HEK293T (cell line): ENCODE results near the gene CENPT.

ENCODE experiments used
- HDGF ChIP-seq: fragments of 450-650 bp; IDR thresholded peaks from 2 replicates; pipeline ENCODE4 v1.6.1; 2017; ENCODE audit warnings: antibody characterized with exemption, borderline replicate concordance
- NFRKB ChIP-seq: fragments of 450-650 bp; IDR thresholded peaks from 2 replicates; pipeline ENCODE4 v1.6.1; 2016; ENCODE audit warnings: mild to moderate bottlenecking, moderate library complexity
- SP1 ChIP-seq: fragments of 450-650 bp; IDR thresholded peaks from 2 replicates; pipeline ENCODE4 v1.6.1; 2017

DNA sequence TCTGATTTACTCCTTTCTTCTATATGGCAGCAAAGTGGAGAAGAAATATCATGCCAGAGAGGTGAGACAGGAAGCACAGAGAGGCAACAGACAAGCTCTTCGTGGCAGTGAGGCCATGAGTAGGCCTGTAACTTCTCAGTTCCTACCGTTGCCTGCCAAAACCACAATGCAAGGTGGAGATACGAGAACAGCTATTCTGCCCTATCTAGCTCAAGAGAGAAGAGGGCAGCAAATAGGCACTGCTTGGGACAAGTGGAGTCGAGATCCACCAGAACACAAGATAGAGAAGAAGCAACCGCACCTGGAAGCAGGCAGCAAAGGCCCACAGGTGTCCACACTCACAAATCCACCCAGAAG is 66.0 kb downstream of the CENPT start:
- TF ChIP-seq HDGF = no peak
- TF ChIP-seq NFRKB = no peak
- no peak for TF ChIP-seq SP1
